Skeletal muscle cell (primary cell): ENCODE data around the gene TMPRSS6.
"Not testable (repeated sequence)": the region's sequence is repeated elsewhere in the genome, so short reads cannot be mapped to it uniquely, and the experiment has no call there.

Experiments used
- DNase-seq: peaks from one replicate; pipeline ENCODE4 v3.0.0-alpha.2; 2010; ENCODE audit warnings: low read depth
- H3K4me3 ChIP-seq: 2 replicates; pipeline ENCODE4 v1.5.1; 2011; ENCODE audit warnings: low read depth, mild to moderate bottlenecking, control low read depth, low read length, moderate library complexity

TMPRSS6 gene

GRCh38 chr22:37072673-37073072 lies 36.8 kb downstream of the TMPRSS6 start:
- H3K4me3 ChIP-seq, result no peak overlapping the region
- no peak for DNase-seq

- DNase-seq, H3K4me3 ChIP-seq: not testable (repeated sequence)
These were observed 37.5 kb downstream of the TMPRSS6 start for GRCh38 chr22:37071850-37072592.

DNA sequence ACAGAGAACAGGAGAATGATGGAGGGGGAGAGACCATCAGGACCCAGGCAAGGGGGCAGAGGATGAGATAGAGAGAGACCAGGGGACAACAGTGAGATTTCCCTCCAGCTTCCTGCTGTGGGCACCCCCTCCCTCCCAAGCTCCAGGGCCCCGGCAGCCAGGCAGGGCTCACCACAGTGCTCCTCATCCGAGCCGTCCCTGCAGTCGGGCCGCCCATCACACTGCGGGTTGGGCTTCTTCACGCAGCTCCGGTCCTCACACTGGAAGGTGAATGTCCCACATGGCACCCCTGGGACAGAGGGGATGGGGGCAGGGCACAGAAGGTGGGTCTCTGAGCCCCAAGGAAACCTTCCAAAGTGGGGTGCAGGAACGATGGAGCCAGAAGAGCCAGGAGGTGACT lies 38.8 kb downstream of the TMPRSS6 start:
- DNase-seq, result no peak
- H3K4me3 ChIP-seq, result no peak overlapping the region

- DNase-seq, result no peak
- H3K4me3 ChIP-seq, result no peak overlapping the region
These were observed 39.2 kb downstream of the TMPRSS6 start for GRCh38 chr22:37070334-37070733.

DNA sequence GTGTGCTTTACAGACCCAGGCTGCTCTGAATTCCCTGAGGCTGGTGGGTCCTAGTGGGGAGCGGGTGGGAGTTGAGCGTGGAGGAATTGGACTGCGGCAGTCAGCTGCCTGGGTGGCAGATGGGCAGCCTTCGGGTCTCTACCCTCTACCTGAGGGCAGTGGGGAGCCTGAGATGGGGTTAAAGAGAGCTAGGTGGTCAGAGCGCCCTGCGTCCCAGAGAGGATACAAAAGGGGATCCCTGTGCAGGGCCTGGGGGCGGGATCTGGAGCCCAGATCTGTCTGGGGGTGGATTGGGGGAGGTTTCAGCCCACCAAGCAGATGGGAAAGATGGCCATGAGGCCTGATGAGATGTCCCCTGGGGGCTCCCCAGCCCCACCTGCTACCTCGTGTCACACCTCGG lies 39.8 kb downstream of the TMPRSS6 start:
- DNase-seq, result no peak
- H3K4me3 ChIP-seq, result no peak overlapping the region

GRCh38 chr22:37069319-37069718 lies 40.2 kb downstream of the TMPRSS6 start:
- no peak for DNase-seq
- H3K4me3 ChIP-seq, result no peak overlapping the region

GRCh38 chr22:37068859-37069258 lies 40.7 kb downstream of the TMPRSS6 start:
- no peak for DNase-seq
- H3K4me3 ChIP-seq, result no peak overlapping the region

GRCh38 chr22:37067428-37067827 lies 42.1 kb downstream of the TMPRSS6 start:
- DNase-seq, result no peak

DNA sequence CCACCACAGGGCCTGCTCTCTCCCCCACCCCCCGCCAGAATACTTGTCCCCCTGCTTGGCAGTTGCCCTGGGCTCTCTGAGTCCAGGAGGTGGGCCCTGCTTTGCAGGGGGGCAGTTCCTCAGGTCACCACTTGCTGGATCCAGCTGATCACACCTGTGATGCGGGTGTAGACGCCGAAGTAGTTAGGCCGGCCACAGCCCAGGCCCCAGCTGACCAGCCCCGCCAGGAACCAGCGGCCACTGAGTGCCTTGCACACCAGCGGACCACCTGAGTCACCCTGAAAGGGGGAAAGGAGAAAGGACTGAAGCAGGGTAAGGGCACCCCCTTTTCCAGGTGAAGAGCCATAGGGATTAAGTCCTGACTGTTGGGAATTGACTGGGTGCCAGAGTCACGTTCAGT lies 43.6 kb downstream of the TMPRSS6 start:
- H3K4me3 ChIP-seq, result no peak overlapping the region
- no peak for DNase-seq

More at GRCh38 chr22:37067428-37067827, 42.1 kb downstream of the TMPRSS6 start:
- no peak overlapping the region for H3K4me3 ChIP-seq

- H3K4me3 ChIP-seq, result no peak overlapping the region
- no peak for DNase-seq
These were observed 44.3 kb downstream of the TMPRSS6 start for GRCh38 chr22:37065180-37065579.

DNA sequence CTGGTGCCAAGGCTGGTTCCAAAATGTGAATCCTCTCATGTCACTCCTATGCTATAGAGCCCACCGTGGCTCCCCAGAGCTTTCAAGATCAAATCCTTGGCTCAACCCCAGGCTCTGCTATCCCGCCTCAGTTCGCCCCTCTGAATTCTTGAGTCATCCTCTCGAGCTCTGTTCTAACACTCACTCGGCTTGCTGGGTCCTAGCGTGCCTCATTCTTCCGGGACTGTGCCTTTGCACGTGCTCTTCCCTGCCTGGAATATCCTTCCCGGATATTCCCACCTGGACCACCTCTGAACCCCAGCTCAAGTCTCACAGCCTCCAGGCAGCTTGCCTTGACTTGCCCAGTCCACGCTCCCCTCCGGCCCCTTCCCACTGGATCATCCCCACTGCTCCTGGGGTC lies 45.0 kb downstream of the TMPRSS6 start:
- H3K4me3 ChIP-seq, result no peak overlapping the region
- no peak for DNase-seq

GRCh38 chr22:37063431-37064420 lies 45.8 kb downstream of the TMPRSS6 start:
- DNase-seq, result no peak
- no peak overlapping the region for H3K4me3 ChIP-seq

- no peak for DNase-seq
These were observed 46.7 kb downstream of the TMPRSS6 start for GRCh38 chr22:37062702-37063381.

GRCh38 chr22:37062376-37062675 lies 47.2 kb downstream of the TMPRSS6 start:
- H3K4me3 ChIP-seq, result no peak overlapping the region
- no peak for DNase-seq

More at GRCh38 chr22:37062702-37063381, 46.7 kb downstream of the TMPRSS6 start:
- H3K4me3 ChIP-seq, result no peak overlapping the region

- no peak for DNase-seq
- H3K4me3 ChIP-seq, result no peak overlapping the region
These were observed 47.7 kb downstream of the TMPRSS6 start for GRCh38 chr22:37061611-37062375.

- no peak for DNase-seq
These were observed 48.5 kb downstream of the TMPRSS6 start for GRCh38 chr22:37060801-37061610.

DNA sequence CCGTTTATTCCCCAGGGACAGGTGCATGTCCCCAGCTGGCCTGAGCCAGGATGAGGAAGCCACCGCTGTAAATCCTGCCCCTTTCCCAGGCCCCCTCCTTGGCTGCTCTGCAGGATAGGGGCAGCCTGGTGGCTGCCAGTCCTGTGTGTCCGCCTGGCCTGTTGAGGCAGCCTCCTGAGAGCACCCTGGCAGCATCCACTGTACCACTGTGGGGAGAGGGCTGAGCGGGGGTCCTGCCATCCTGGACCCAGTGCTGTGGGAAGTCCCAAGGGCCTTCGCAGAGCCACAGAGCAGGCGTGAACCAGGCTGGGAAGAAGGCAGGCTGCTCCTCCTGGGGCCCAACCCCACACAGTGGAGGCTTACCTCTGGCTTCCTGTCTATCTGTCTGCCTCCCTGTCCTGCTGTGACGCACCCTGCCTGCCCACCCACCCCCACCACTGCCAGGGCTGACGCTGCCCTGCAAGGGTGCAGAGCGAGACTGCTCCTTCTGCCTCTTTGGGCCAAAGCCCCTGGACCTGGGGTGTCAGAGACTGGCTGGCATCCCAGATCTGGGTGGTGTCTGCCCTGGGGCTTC lies 49.5 kb downstream of the TMPRSS6 start:
- H3K4me3 ChIP-seq, result no peak overlapping the region
- no peak for DNase-seq

More at GRCh38 chr22:37060801-37061610, 48.5 kb downstream of the TMPRSS6 start:
- no peak overlapping the region for H3K4me3 ChIP-seq
